SK-N-SH (cell line): ENCODE measurements around the gene NR2F1. TPM values are rescaled to one million over a fixed set of nuclear protein-coding genes. Genes with fewer than 3 reads are reported as not detected.
A peak's percentile ranks its signal among the peaks of the same experiment; 100 is the strongest.

Experiments
- CTCF ChIA-PET: fragments of 300-600, 350-600 bp; formaldehyde crosslinking; extraction: SDS; loops from one replicate; lab custom pipeline; 2021; lab: Yijun Ruan, JAX
- POLR2A ChIA-PET: fragments of 350-600 bp; sonication (Branson Sonifier 250); formaldehyde crosslinking; extraction: SDS; loops from one replicate; lab custom pipeline; 2020; ENCODE audit warnings: antibody characterized with exemption, inconsistent platforms; lab: Yijun Ruan, JAX
- DNase-seq: peaks from one replicate; pipeline ENCODE4 v3.0.0; 2012
- H2AFZ ChIP-seq: fragments of 200-600 bp; sonication (generic); 2 replicates; pipeline ENCODE4 v1.8.1; 2016; ENCODE audit warnings: antibody characterized with exemption, mild to moderate bottlenecking, low read depth
- H3F3A ChIP-seq: fragments of 200-600 bp; sonication (generic); replicated peaks from 2 replicates; pipeline ENCODE3; 2016; ENCODE audit warnings: antibody characterized with exemption, mild to moderate bottlenecking; ENCODE audit not compliant: insufficient read depth
- H3K27ac ChIP-seq, 2 experiments: fragments of 200-500 bp in 1 of 2; fragments of 200-600 bp in 1 of 2; sonication (Bioruptor generic) in 1 of 2; sonication (generic), shearing (Covaris generic) in 1 of 2; 2 replicates each; pipeline versions ENCODE4 v1.5.1 to v1.6.1; 2014 to 2016; ENCODE audit warnings: low read depth in 2 of 2, inconsistent platforms in 1 of 2, low read length in 1 of 2, mild to moderate bottlenecking in 1 of 2, mixed read lengths in 1 of 2
- H3K27me3 ChIP-seq: fragments of 200-600 bp; sonication (generic), shearing (Covaris generic); 2 replicates; pipeline ENCODE4 v1.6.1; 2016; ENCODE audit warnings: mixed run types; ENCODE audit not compliant: insufficient read depth
- H3K36me3 ChIP-seq, 2 experiments: fragments of 200-500 bp in 1 of 2; fragments of 200-600 bp in 1 of 2; sonication (Bioruptor generic) in 1 of 2; sonication (generic) in 1 of 2; replicated peaks in 1 of 2; 2 replicates each; pipeline versions ENCODE3 to v1.5.1; 2014 to 2016; ENCODE audit warnings: low read length in 1 of 2, mild to moderate bottlenecking in 1 of 2; ENCODE audit not compliant: insufficient read depth in 2 of 2, control insufficient read depth in 1 of 2
- H3K4me1 ChIP-seq, 2 experiments: fragments of 200-500 bp in 1 of 2; fragments of 200-600 bp in 1 of 2; sonication (Bioruptor generic) in 1 of 2; sonication (generic), shearing (Covaris generic) in 1 of 2; 2 replicates each; pipeline versions ENCODE4 v1.5.1 to v1.6.1; 2014 to 2016; ENCODE audit warnings: low read depth in 1 of 2, low read length in 1 of 2, mixed run types in 1 of 2; ENCODE audit not compliant: insufficient read depth in 2 of 2, control insufficient read depth in 1 of 2
- H3K4me2 ChIP-seq: fragments of 200-600 bp; sonication (generic), shearing (Covaris generic); 2 replicates; pipeline ENCODE4 v1.6.1; 2017; ENCODE audit warnings: mixed run types
- H3K4me3 ChIP-seq, 2 experiments: fragments of 200-500 bp in 1 of 2; fragments of 200-600 bp in 1 of 2; sonication (Bioruptor generic) in 1 of 2; sonication (generic), shearing (Covaris generic) in 1 of 2; 2 replicates each; pipeline versions ENCODE4 v1.5.1 to v1.8.1; 2014 to 2016; ENCODE audit warnings: low read depth in 2 of 2, inconsistent platforms in 1 of 2, low read length in 1 of 2, mild to moderate bottlenecking in 1 of 2, mixed read lengths in 1 of 2, moderate library complexity in 1 of 2
- H3K79me2 ChIP-seq: fragments of 200-600 bp; sonication (generic); 2 replicates; pipeline ENCODE4 v1.8.1; 2017; ENCODE audit warnings: mild to moderate bottlenecking; ENCODE audit not compliant: insufficient read depth
- H3K9ac ChIP-seq: fragments of 200-600 bp; sonication (generic); 2 replicates; pipeline ENCODE4 v1.6.1; 2017; ENCODE audit warnings: mixed run types
- H3K9me2 ChIP-seq: fragments of 200-600 bp; sonication (generic); 2 replicates; pipeline ENCODE4 v1.6.1; 2017; ENCODE audit warnings: mixed run types
- H3K9me3 ChIP-seq: fragments of 200-600 bp; sonication (generic); 2 replicates; pipeline ENCODE4 v1.6.1; 2017; ENCODE audit warnings: mixed run types, mild to moderate bottlenecking, moderate library complexity
- H4K20me1 ChIP-seq: fragments of 200-600 bp; sonication (generic); 2 replicates; pipeline ENCODE4 v1.6.1; 2017; ENCODE audit warnings: mild to moderate bottlenecking, mixed run types; ENCODE audit not compliant: insufficient read depth
- EP300 ChIP-seq, 2 experiments: IDR thresholded peaks; 2 replicates each; pipeline versions ENCODE4 v1.4.0 to v1.6.1; 2012; ENCODE audit warnings: borderline replicate concordance in 1 of 2, low read depth in 1 of 2, low read length in 1 of 2
- FOXJ3 ChIP-seq: sonication (generic); formaldehyde crosslinking; IDR thresholded peaks from 2 replicates; pipeline ENCODE4 v1.5.1; 2020; ENCODE audit warnings: mild to moderate bottlenecking, missing genetic modification reagents
- GATA2 ChIP-seq: sonication (generic); formaldehyde crosslinking; IDR thresholded peaks from 2 replicates; pipeline ENCODE4 v1.5.0; 2020; ENCODE audit warnings: mild to moderate bottlenecking, missing genetic modification reagents
- MAX ChIP-seq: IDR thresholded peaks from 2 replicates; pipeline ENCODE4 v1.4.0; 2012; ENCODE audit warnings: low read depth
- MEF2A ChIP-seq: IDR thresholded peaks from 2 replicates; pipeline ENCODE4 v1.4.0; 2012; ENCODE audit warnings: low read depth, borderline replicate concordance
- MXI1 ChIP-seq: IDR thresholded peaks from 2 replicates; pipeline ENCODE4 v1.6.1; 2012; ENCODE audit warnings: mild to moderate bottlenecking, low read depth, low read length, improper control_type of control experiment
- NRF1 ChIP-seq: IDR thresholded peaks from 2 replicates; pipeline ENCODE4 v1.6.1; 2012; ENCODE audit warnings: low read depth, mild to moderate bottlenecking, low read length
- POLR2AphosphoS5 ChIP-seq: IDR thresholded peaks from 2 replicates; pipeline ENCODE4 v1.6.1; 2012; ENCODE audit warnings: low read depth, low read length
- RAD21 ChIP-seq: IDR thresholded peaks from 2 replicates; pipeline ENCODE4 v1.6.1; 2012; ENCODE audit warnings: mild to moderate bottlenecking, low read length
- RFX5 ChIP-seq: IDR thresholded peaks from 2 replicates; pipeline ENCODE4 v1.6.1; 2012; ENCODE audit warnings: mild to moderate bottlenecking, improper control_type of control experiment, low read length
- RXRA ChIP-seq: IDR thresholded peaks from 2 replicates; pipeline ENCODE4 v1.4.0; 2012; ENCODE audit warnings: low read depth, mild to moderate bottlenecking, borderline replicate concordance
- SMC3 ChIP-seq: IDR thresholded peaks from 2 replicates; pipeline ENCODE4 v1.6.1; 2012; ENCODE audit warnings: low read depth, low read length, improper control_type of control experiment
- TAF1 ChIP-seq: IDR thresholded peaks from 2 replicates; pipeline ENCODE4 v1.6.1; 2012; ENCODE audit warnings: low read depth, mild to moderate bottlenecking, low read length, moderate library complexity, borderline replicate concordance
- TCF12 ChIP-seq: IDR thresholded peaks from 2 replicates; pipeline ENCODE4 v1.4.0; 2012
- WGBS: methylation state at CpG from one replicate; pipeline ENCODE4 v1.1.6; 2017; ENCODE audit warnings: low lambda C conversion rate; 5-methylcytosine and 5-hydroxymethylcytosine counted together
- polyA plus RNA-seq, 3 experiments: library from polyadenylated mRNA; depleted of rRNA; stranded (reverse); fragments of >200 nt; gene quantifications; 2 replicates each; pipeline ENCODE4 v1.2.3, GENCODE V29; 2012
- TF ChIP-seq, protein P1 (sequence below): IDR thresholded peaks from 2 replicates; pipeline ENCODE4 v1.4.0; 2012; ENCODE audit warnings: low read depth, borderline replicate concordance
- TF ChIP-seq, protein P2 (sequence below): IDR thresholded peaks from 2 replicates; pipeline ENCODE4 v1.4.0; 2012; ENCODE audit warnings: low read depth, borderline replicate concordance

Gene NR2F1
- polyA plus RNA-seq, 1 of the 3 experiments (the other 2 are of a cell fraction) = 47.1 TPM

GRCh38 chr5:93599001-93599379 lies 16.0 kb downstream of the NR2F1 start:
- Histone ChIP-seq H3K27ac (peak overlapping the region; percentile 47 to 61; a peak in 2 of 4 replicates), H3K4me3 (no peak overlapping the region), H3K4me2 (peak overlapping the region; percentile 55), H3K9me2 (no peaks in the 10 kb centered on the region), H3F3A (peaks cover 9% of the 10 kb centered on the region), H3K4me1 (peaks cover 6 to 20% of the 10 kb centered on the region in 2 experiments; a peak in 2 of 4 replicates), H3K79me2 (no peaks in the 10 kb centered on the region), H2AFZ (0 out of 2 replicates have a peak overlapping the region, but pooled peaks have one; percentile 54), H3K9ac (no peak overlapping the region), H3K36me3 (peaks cover 7 to 17% of the 10 kb centered on the region in 2 experiments), H3K27me3 (no peaks in the 10 kb centered on the region), H4K20me1 (no peaks in the 10 kb centered on the region), H3K9me3 (no peaks in the 10 kb centered on the region)
- 90% methylated on average over 5 of the region's 5 CpGs for WGBS
- CTCF ChIA-PET = interaction anchor here (0.8 to 5.1 kb wide), 4 partner anchors 9 to 1094 kb away, joined by 3 to 32 read pairs (median 4); no protein-coding TSS in a partner anchor
- POLR2A ChIA-PET = no interaction called here
- TF ChIP-seq MEF2A (no peak), RFX5 (no peak), SMC3 (no peak), NRF1 (no peak), RXRA (no peak), MXI1 (no peak), RAD21 (no peak), EP300 (IDR thresholded peaks at IDR 0.05; ENCODE audit: borderline replicate concordance in 1 of 2, low read depth in 1 of 2, low read length in 1 of 2) (no peak), TAF1 (no peak)
- TF ChIP-seq, protein P1, sequence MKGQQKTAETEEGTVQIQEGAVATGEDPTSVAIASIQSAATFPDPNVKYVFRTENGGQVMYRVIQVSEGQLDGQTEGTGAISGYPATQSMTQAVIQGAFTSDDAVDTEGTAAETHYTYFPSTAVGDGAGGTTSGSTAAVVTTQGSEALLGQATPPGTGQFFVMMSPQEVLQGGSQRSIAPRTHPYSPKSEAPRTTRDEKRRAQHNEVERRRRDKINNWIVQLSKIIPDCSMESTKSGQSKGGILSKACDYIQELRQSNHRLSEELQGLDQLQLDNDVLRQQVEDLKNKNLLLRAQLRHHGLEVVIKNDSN = no peak
- TF ChIP-seq, protein P2, sequence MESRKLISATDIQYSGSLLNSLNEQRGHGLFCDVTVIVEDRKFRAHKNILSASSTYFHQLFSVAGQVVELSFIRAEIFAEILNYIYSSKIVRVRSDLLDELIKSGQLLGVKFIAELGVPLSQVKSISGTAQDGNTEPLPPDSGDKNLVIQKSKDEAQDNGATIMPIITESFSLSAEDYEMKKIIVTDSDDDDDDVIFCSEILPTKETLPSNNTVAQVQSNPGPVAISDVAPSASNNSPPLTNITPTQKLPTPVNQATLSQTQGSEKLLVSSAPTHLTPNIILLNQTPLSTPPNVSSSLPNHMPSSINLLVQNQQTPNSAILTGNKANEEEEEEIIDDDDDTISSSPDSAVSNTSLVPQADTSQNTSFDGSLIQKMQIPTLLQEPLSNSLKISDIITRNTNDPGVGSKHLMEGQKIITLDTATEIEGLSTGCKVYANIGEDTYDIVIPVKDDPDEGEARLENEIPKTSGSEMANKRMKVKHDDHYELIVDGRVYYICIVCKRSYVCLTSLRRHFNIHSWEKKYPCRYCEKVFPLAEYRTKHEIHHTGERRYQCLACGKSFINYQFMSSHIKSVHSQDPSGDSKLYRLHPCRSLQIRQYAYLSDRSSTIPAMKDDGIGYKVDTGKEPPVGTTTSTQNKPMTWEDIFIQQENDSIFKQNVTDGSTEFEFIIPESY = no peak
- peak; percentile 23 for DNase-seq

DNA sequence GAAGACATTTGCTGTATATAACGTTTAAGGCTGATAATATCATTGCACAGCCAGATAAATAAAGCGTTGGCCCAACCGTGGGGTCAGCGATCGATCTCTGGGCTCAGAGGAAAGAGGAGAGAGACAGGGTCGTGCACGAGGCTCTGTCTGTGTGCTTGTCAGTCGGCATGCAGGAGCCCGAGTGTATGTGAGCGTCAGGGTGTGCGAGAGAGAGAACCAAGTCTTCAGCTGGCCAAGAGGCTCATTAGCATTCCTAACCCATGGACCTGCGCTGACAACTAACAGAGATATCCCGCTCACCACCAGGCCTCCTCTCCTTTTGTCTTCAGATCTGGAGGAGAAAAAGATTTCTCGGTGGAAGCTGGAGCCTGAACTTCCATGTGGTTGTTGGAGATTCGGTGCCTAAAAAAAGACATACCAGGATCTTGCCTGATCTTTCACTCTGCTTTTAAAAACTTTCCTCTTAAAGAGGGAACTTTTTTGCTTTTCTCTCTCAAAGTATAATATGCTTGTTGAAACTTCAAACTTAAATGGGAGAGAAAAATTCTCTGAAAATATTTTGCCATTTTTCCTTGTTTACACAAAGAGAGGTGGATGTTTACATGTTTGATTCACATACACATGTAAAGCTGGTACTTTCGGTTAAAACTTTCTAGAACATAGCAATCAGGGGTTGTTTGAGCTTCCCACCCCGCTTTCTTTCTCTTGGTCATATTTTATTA lies 16.5 kb downstream of the NR2F1 start:
- Histone ChIP-seq H3K4me2 (peak overlapping the region; percentile 55), H3K27me3 (no peaks in the 10 kb centered on the region), H3K9ac (peak overlapping the region; percentile 31; the same call in 1 of the 2 replicates), H3F3A (peaks cover 9% of the 10 kb centered on the region), H3K9me2 (no peaks in the 10 kb centered on the region), H3K79me2 (no peaks in the 10 kb centered on the region), H3K4me3 (no peak overlapping the region; a peak in 1 of 4 replicates), H3K36me3 (peaks cover under 1 to 12% of the 10 kb centered on the region in 2 experiments), H3K27ac (peak overlapping the region; percentile 61 to 94), H4K20me1 (no peaks in the 10 kb centered on the region), H2AFZ (0 out of 2 replicates have a peak overlapping the region, but pooled peaks have one; percentile 54), H3K9me3 (no peaks in the 10 kb centered on the region), H3K4me1 (peaks cover 6 to 20% of the 10 kb centered on the region in 2 experiments; a peak in 2 of 4 replicates)
- peak; percentile 44 for DNase-seq
- 0 out of 2 replicates have a peak, but pooled peaks have one; percentile 36 for TF ChIP-seq MAX
- TF ChIP-seq TCF12 = no peak
- no peak for TF ChIP-seq FOXJ3 (CRISPR knock-in tag)
- no peak for TF ChIP-seq GATA2
- no peak for TF ChIP-seq POLR2AphosphoS5
- WGBS = 75% methylated on average over 16 of the region's 17 CpGs
- ChIA-PET CTCF (interaction anchor here (0.8 to 5.1 kb wide), 4 partner anchors 8 to 1093 kb away, joined by 3 to 32 read pairs (median 18); no protein-coding TSS in a partner anchor), POLR2A (no interaction called here)
